ENCODE data around the gene FAM13A. TPM values are rescaled to one million over a fixed set of nuclear protein-coding genes. Genes with fewer than 3 reads are reported as not detected.

The FAM13A gene
- total and polyA plus RNA-seq, 3 donors from 2014 or later, result 30.7 to 123 (median 109) TPM

DNA sequence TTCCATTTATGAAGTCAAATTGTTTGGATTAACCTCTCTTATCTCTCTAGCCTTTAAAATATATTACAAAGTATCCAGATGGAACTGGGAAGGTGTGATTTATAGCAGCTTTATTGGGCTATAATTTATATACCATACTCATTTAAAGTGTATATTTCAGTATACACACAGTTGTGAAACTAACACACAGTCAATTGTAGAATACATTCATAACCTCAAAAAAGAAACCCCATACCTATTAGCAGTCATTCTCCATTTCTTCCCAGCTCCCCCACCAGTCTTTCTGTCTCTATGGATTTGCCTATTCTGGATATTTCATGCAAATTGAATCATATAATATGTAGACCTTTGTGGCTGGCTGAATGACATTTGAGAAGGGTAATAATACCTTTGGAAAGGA, 351.8 kb downstream of the FAM13A start:
- Histone ChIP-seq H3K9me3 (no peaks in the 10 kb centered on the region), H3K4me1 (peaks cover 4% of the 10 kb centered on the region), H3K27me3 (no peaks in the 10 kb centered on the region), H3K36me3 (ENCODE audit: low read depth, missing control alignments) (no peaks in the 10 kb centered on the region), H3K4me3 (no peak overlapping the region), H3K27ac (no peak overlapping the region)
- intact Hi-C loops (cut with DNase I; ENCODE audit: low total_unique reads), result loop anchor here (10.0 kb wide), 1 partner anchor 320 kb away; no protein-coding TSS in a partner anchor
- no peak for DNase-seq
- no peak for TF ChIP-seq POLR2A (IDR thresholded peaks at IDR 0.05)
- TF ChIP-seq, protein P1, sequence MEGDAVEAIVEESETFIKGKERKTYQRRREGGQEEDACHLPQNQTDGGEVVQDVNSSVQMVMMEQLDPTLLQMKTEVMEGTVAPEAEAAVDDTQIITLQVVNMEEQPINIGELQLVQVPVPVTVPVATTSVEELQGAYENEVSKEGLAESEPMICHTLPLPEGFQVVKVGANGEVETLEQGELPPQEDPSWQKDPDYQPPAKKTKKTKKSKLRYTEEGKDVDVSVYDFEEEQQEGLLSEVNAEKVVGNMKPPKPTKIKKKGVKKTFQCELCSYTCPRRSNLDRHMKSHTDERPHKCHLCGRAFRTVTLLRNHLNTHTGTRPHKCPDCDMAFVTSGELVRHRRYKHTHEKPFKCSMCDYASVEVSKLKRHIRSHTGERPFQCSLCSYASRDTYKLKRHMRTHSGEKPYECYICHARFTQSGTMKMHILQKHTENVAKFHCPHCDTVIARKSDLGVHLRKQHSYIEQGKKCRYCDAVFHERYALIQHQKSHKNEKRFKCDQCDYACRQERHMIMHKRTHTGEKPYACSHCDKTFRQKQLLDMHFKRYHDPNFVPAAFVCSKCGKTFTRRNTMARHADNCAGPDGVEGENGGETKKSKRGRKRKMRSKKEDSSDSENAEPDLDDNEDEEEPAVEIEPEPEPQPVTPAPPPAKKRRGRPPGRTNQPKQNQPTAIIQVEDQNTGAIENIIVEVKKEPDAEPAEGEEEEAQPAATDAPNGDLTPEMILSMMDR (IDR thresholded peaks at IDR 0.05), result no peak

DNA sequence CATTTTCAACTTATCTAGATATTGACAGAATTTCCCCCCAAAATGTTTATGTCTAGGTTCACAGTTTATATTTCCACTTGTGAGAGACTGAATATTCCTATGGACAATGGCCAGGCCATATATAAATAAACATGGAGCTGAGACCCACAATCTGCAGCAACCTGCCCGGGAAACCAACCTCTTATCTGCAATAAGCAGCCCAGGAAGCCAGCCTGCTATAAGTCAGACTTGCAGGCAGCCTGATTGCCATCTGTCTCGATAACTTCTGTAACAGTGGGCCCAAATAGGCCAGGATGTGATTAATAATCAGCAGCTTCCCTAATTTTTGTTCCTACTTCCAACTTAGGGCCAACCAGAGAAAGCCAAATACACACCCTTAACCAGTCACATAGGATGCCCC, 354.2 kb downstream of the FAM13A start:
- TF ChIP-seq POLR2A (IDR thresholded peaks at IDR 0.05), result no peak
- TF ChIP-seq, protein P1 (IDR thresholded peaks at IDR 0.05), result no peak
- Histone ChIP-seq H3K4me1 (peaks cover 4% of the 10 kb centered on the region), H3K9me3 (no peaks in the 10 kb centered on the region), H3K27ac (no peak overlapping the region), H3K4me3 (no peak overlapping the region), H3K36me3 (ENCODE audit: low read depth, missing control alignments) (no peaks in the 10 kb centered on the region), H3K27me3 (no peaks in the 10 kb centered on the region)
- DNase-seq, result no peak
- WGBS, 2 donors, result 60 to 90% methylated on average over 1 to 2 of the region's 2 CpGs
- intact Hi-C loops (cut with DNase I; ENCODE audit: low total_unique reads), result loop anchor here (10.0 kb wide), 1 partner anchor 322 kb away; no protein-coding TSS in a partner anchor

DNA sequence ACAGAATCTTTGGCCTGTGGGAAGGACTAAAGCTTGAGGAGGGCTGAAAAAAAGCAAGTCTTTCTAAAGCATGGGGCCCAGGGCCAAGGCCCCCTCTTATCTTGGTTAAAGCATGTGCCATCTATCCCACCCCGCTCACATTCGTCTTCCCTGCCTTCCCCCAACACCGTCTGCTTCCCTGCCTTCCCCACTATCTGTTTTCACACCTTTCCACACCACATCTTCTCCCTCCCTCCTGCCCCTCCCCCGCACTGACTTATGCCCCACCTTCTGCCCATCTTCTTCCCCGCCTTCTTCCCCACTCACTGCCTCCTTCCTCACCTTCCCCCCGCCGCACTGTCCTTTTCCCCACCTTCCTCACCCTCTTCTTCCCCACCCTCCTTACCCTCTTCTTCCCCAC, 358.5 kb downstream of the FAM13A start:
- no peak for DNase-seq
- intact Hi-C loops (cut with DNase I; ENCODE audit: low total_unique reads), result no loop called here

DNA sequence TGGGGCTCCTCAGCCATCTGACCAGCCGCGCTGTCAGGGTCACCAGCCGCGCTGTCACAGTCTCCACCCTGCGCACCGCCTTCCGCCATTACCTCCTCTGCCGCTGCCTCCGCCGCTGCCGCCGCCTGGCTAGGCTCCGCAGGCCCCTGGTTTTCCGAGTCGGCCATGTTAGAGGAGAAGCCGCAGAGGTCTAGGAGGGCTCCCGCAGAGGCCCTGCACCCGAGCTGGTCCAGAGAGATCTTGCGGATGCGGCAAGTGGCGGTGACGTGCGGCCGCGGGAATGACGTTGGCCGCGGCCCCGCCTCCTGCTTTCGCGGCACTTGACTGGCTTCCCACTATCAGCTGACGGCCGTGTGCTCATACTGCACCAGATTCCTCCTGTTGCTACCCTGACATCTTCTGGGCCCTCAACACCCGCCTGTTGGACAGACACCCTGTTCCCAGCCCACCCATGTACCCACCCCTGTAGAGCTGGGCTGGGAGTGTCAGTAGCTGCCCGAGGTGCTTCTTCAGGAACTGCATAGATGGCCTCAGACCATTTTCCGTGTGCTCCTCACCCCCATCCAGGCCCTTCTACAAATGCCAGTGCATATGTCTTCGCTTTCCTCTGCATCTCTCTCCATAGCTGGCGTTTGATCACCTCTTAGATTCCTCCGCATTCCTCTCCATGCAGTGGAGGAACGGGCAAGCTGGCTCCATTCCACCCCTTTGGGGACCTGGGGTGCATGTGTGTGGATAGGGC, 359.2 kb downstream of the FAM13A start, which contains the start of gene NAP1L5:
Gene NAP1L5, minus strand, starts transcription at position 242 of the 742 bp plus-strand sequence. Its CDS starts 75 bp downstream, at position 167.
- peak; percentile 81 for DNase-seq
- intact Hi-C loops (cut with DNase I; ENCODE audit: low total_unique reads), result no loop called here

More for the DNA sequence above, 358.5 kb downstream of the FAM13A start:
- WGBS, 2 donors, result 65 to 80% methylated on average over 7 of the region's 7 CpGs
- H3K27me3 ChIP-seq, result no peaks in the 10 kb centered on the region
- H3K4me1 ChIP-seq, result no peaks in the 10 kb centered on the region
- TF ChIP-seq, protein P1 (IDR thresholded peaks at IDR 0.05), result no peak
- TF ChIP-seq POLR2A (IDR thresholded peaks at IDR 0.05), result no peak
- peak overlapping the region in 1 of 2 donors; percentile 80 for H3K4me3 ChIP-seq
- peak overlapping the region in 1 of 2 donors; percentile 70 for H3K27ac ChIP-seq
- H3K9me3 ChIP-seq, result no peaks in the 10 kb centered on the region
- no peaks in the 10 kb centered on the region for H3K36me3 ChIP-seq (ENCODE audit: low read depth, missing control alignments)

More for the DNA sequence above, 359.2 kb downstream of the FAM13A start, which contains the start of gene NAP1L5:
- Histone ChIP-seq H3K9me3 (no peaks in the 10 kb centered on the region), H3K4me1 (no peaks in the 10 kb centered on the region), H3K27ac (peak within 1 kb of the TSS; percentile 70 to 86), H3K4me3 (peak within 1 kb of the TSS; percentile 53 to 80), H3K27me3 (no peaks in the 10 kb centered on the region), H3K36me3 (ENCODE audit: low read depth, missing control alignments) (no peaks in the 10 kb centered on the region)
- WGBS, 2 donors, result 56 to 67% methylated on average over 38 to 40 of the region's 40 CpGs
- no peak for TF ChIP-seq POLR2A (IDR thresholded peaks at IDR 0.05)
- TF ChIP-seq, protein P1 (IDR thresholded peaks at IDR 0.05), result no peak
